Measurements from ENCODE around the gene HYKK. TPM values are rescaled to one million over a fixed set of nuclear protein-coding genes. Genes with fewer than 3 reads are reported as not detected.
"Not testable (repeated sequence)": the region's sequence is repeated elsewhere in the genome, so short reads cannot be mapped to it uniquely, and the experiment has no call there.

Gene HYKK
- 1 to 10 TPM; 4.2 to 4.3 TPM for total RNA-seq
- long read RNA-seq, donor 1 = 0 reads
- long read RNA-seq, donor 2, partial matches to known transcripts = 0 of 4 reads
- long read RNA-seq, donor 2, other reads (novel, unspliced or antisense) = 2 of 4 reads

- DNase-seq (ENCODE audit: low spot score) = peak; percentile 95
- intact Hi-C loops (cut with DNase I) = loop anchor here in 1 of 2 donors (5.0 kb wide), 1 partner anchor 495 kb away; no protein-coding TSS in a partner anchor
These were observed at the start of gene HYKK for GRCh38 chr15:78506971-78507830. HYKK (plus strand) TSS chr15:78507577; CDS start chr15:78513089, 5,512 bp downstream.

GRCh38 chr15:78460737-78461136 is 46.6 kb upstream of the HYKK start:
- no peak for DNase-seq (ENCODE audit: low spot score)
- intact Hi-C loops (cut with DNase I) = no loop called here

GRCh38 chr15:78461171-78461888 is 46.0 kb upstream of the HYKK start:
- intact Hi-C loops (cut with DNase I) = no loop called here

GRCh38 chr15:78469031-78469430 is 38.3 kb upstream of the HYKK start:
- no peak for DNase-seq (ENCODE audit: low spot score)
- intact Hi-C loops (cut with DNase I) = no loop called here

More at GRCh38 chr15:78461171-78461888, 46.0 kb upstream of the HYKK start:
- DNase-seq (ENCODE audit: low spot score) = no peak

- no peak for DNase-seq (ENCODE audit: low spot score)
- intact Hi-C loops (cut with DNase I) = no loop called here
These were observed 30.1 kb upstream of the HYKK start for GRCh38 chr15:78477295-78477694.

GRCh38 chr15:78479650-78480049 is 27.7 kb upstream of the HYKK start:
- no peak for DNase-seq (ENCODE audit: low spot score)
- intact Hi-C loops (cut with DNase I) = no loop called here

- no peak for DNase-seq (ENCODE audit: low spot score)
- intact Hi-C loops (cut with DNase I) = no loop called here
These were observed 25.5 kb upstream of the HYKK start for GRCh38 chr15:78481917-78482316.

- no peak for DNase-seq (ENCODE audit: low spot score)
- intact Hi-C loops (cut with DNase I) = no loop called here
These were observed 14.5 kb upstream of the HYKK start for GRCh38 chr15:78492872-78493271.

- intact Hi-C loops (cut with DNase I) = no loop called here
- no peak for DNase-seq (ENCODE audit: low spot score)
These were observed 5.5 kb upstream of the HYKK start for GRCh38 chr15:78501857-78502256.

GRCh38 chr15:78502641-78503040 is 4.7 kb upstream of the HYKK start:
- DNase-seq (ENCODE audit: low spot score) = no peak
- intact Hi-C loops (cut with DNase I) = no loop called here

GRCh38 chr15:78507831-78508160 is 419 bp downstream of the HYKK start:
- DNase-seq (ENCODE audit: low spot score) = no peak
- intact Hi-C loops (cut with DNase I) = loop anchor here in 1 of 2 donors (5.0 kb wide), 1 partner anchor 495 kb away; no protein-coding TSS in a partner anchor

GRCh38 chr15:78508272-78508671 is 895 bp downstream of the HYKK start:
- no peak for DNase-seq (ENCODE audit: low spot score)
- intact Hi-C loops (cut with DNase I) = loop anchor here in 1 of 2 donors (5.0 kb wide), 1 partner anchor 494 kb away; no protein-coding TSS in a partner anchor

- no peak for DNase-seq (ENCODE audit: low spot score)
- intact Hi-C loops (cut with DNase I) = loop anchor here in 1 of 2 donors (5.0 kb wide), 1 partner anchor 492 kb away; no protein-coding TSS in a partner anchor
These were observed 2.4 kb downstream of the HYKK start for GRCh38 chr15:78509726-78510312.

- DNase-seq (ENCODE audit: low spot score); intact Hi-C loops (cut with DNase I): not testable (repeated sequence)
These were observed 12.7 kb downstream of the HYKK start for GRCh38 chr15:78520035-78520434.

- intact Hi-C loops (cut with DNase I) = no loop called here
- no peak for DNase-seq (ENCODE audit: low spot score)
These were observed 16.9 kb downstream of the HYKK start for GRCh38 chr15:78524230-78524629.

- intact Hi-C loops (cut with DNase I) = no loop called here
- no peak for DNase-seq (ENCODE audit: low spot score)
These were observed 19.9 kb downstream of the HYKK start for GRCh38 chr15:78527325-78527724.

GRCh38 chr15:78533331-78533730 is 26.0 kb downstream of the HYKK start:
- DNase-seq (ENCODE audit: low spot score) = no peak
- intact Hi-C loops (cut with DNase I) = no loop called here

GRCh38 chr15:78536134-78536533 is 28.8 kb downstream of the HYKK start:
- intact Hi-C loops (cut with DNase I) = no loop called here
- no peak for DNase-seq (ENCODE audit: low spot score)

- intact Hi-C loops (cut with DNase I) = no loop called here
- DNase-seq (ENCODE audit: low spot score) = no peak
These were observed 30.0 kb downstream of the HYKK start for GRCh38 chr15:78537266-78537905.

Data from posterior vena cava (tissue), 2 donors.